ENCODE measurements around the gene CAMK2D. TPM values are rescaled to one million over a fixed set of nuclear protein-coding genes. Genes with fewer than 3 reads are reported as not detected.

Gene CAMK2D
- total and polyA plus RNA-seq, 12 donors, result 55.6 to 286 (median 221) TPM

- Histone ChIP-seq H3K27me3 (no peaks in the 10 kb centered on the region), H3K4me1 (peaks cover 0 to 67% (median 50%) of the 10 kb centered on the region in 9 donors), H3K4me3 (no peak overlapping the region), H3K36me3 (no peaks in the 10 kb centered on the region), H3K9me3 (no peaks in the 10 kb centered on the region), H3K27ac (peak overlapping the region; percentile 14 to 85 (median 77))
- ATAC-seq (peak in 7 of 8 donors; percentile 29 to 66 (median 43)), DNase-seq (no peak)
- intact Hi-C loops (cut with DNase I), result loop anchor here in 2 of 10 donors (2.0 to 10.0 kb wide), 2 partner anchors 50 to 52 kb away; no protein-coding TSS in a partner anchor
- no peak for TF ChIP-seq CTCF (IDR thresholded peaks at IDR 0.05)
- 41 to 56% methylated on average over 4 of the region's 4 CpGs for WGBS, 2 donors
Observed at GRCh38 chr4:113584407-113585150, 177.0 kb downstream of the CAMK2D start.

- peak; percentile 18 to 80 for DNase-seq
- TF ChIP-seq CTCF (IDR thresholded peaks at IDR 0.05), result no peak
- H3K27ac ChIP-seq, result peak overlapping the region in 8 of 10 donors; percentile 57 to 85 (median 80)
- H3K36me3 ChIP-seq, result no peaks in the 10 kb centered on the region
- intact Hi-C loops (cut with DNase I), result loop anchor here in 1 of 10 donors (10.0 kb wide), 1 partner anchor 52 kb away; no protein-coding TSS in a partner anchor
- peak; percentile 83 to 96 (median 93) for ATAC-seq
- WGBS, 2 donors, result 22 to 32% methylated on average over 4 of the region's 4 CpGs
- H3K4me1 ChIP-seq, result peaks cover 0 to 76% (median 43%) of the 10 kb centered on the region in 9 donors
- no peak overlapping the region for H3K4me3 ChIP-seq
- H3K27me3 ChIP-seq, result no peaks in the 10 kb centered on the region
- no peaks in the 10 kb centered on the region for H3K9me3 ChIP-seq
Observed at GRCh38 chr4:113582737-113583136, 178.8 kb downstream of the CAMK2D start.

GRCh38 chr4:113579360-113579759 lies 182.2 kb downstream of the CAMK2D start:
- no peaks in the 10 kb centered on the region for H3K27me3 ChIP-seq
- intact Hi-C loops (cut with DNase I), result no loop called here
- H3K4me1 ChIP-seq, result peaks cover 0 to 75% (median 48%) of the 10 kb centered on the region in 9 donors
- WGBS, 2 donors, result 87 to 98% methylated on average over 1 of the region's 1 CpG
- no peak for TF ChIP-seq CTCF (IDR thresholded peaks at IDR 0.05)
- ATAC-seq (no peak), DNase-seq (no peak)
- no peaks in the 10 kb centered on the region for H3K9me3 ChIP-seq
- H3K27ac ChIP-seq, result peak overlapping the region in 5 of 10 donors; percentile 5 to 84 (median 21)
- H3K36me3 ChIP-seq, result no peaks in the 10 kb centered on the region
- H3K4me3 ChIP-seq, result no peak overlapping the region

GRCh38 chr4:113576947-113577678 lies 184.4 kb downstream of the CAMK2D start:
- intact Hi-C loops (cut with DNase I), result no loop called here
- Histone ChIP-seq H3K4me3 (no peak overlapping the region), H3K27ac (peak overlapping the region in 2 of 10 donors; percentile 24 to 72), H3K36me3 (no peaks in the 10 kb centered on the region), H3K9me3 (peaks cover 0 to 7% (median 0%) of the 10 kb centered on the region in 11 donors), H3K4me1 (peaks cover 0 to 63% (median 33%) of the 10 kb centered on the region in 9 donors), H3K27me3 (no peaks in the 10 kb centered on the region)
- TF ChIP-seq CTCF (IDR thresholded peaks at IDR 0.05), result no peak
- ATAC-seq (no peak), DNase-seq (no peak)
- 94% methylated on average over 5 of the region's 5 CpGs for WGBS, 2 donors

All from heart right ventricle (tissue), 16 donors.